HCT116 (cell line): ENCODE measurements around the gene MBP. TPM values are rescaled to one million over a fixed set of nuclear protein-coding genes. Genes with fewer than 3 reads are reported as not detected.

Experiments
- ATAC-seq: fragments of 200-7000 bp; cut with Tn5 transposase; 2 replicates; pipeline ENCODE4 v1.9.1; 2020; ENCODE audit warnings: mild to moderate bottlenecking, moderate library complexity
- BruUV-seq: library from RNA; stranded (reverse); fragments of 400-500 nt; replicated peaks from 2 replicates; lab custom pipeline; 2021; lab: Mats Ljungman, UMichigan
- CTCF ChIA-PET: fragments of 300-600 bp; sonication (Branson Sonifier 250); formaldehyde crosslinking; loops from one replicate; lab custom pipeline; 2021; ENCODE audit warnings: antibody characterized with exemption; lab: Charles Lee
- POLR2A ChIA-PET: fragments of 300-600, 350-600 bp; sonication (Branson Sonifier 250); formaldehyde crosslinking; loops from one replicate; lab custom pipeline; 2021; ENCODE audit warnings: antibody characterized with exemption; lab: Charles Lee
- RAD21 ChIA-PET, 2 experiments: fragments of 300-600 bp; sonication (Branson Sonifier 250); formaldehyde crosslinking; loops; one replicate each; lab custom pipeline; 2023; ENCODE audit warnings: low total read pairs in 2 of 2; ENCODE audit not compliant: uncharacterized antibody in 2 of 2, unreplicated experiment in 2 of 2, low non-redundant PET in 1 of 2; lab: Charles Lee
- DNase-seq: peaks from one replicate; pipeline ENCODE4 v3.0.0-alpha.2; 2010; ENCODE audit warnings: low read depth, low spot score
- H2AFZ ChIP-seq: fragments of 200-600 bp; shearing (Covaris generic), sonication (generic); 2 replicates; pipeline ENCODE4 v1.6.1; 2017; ENCODE audit warnings: low read depth, mixed run types, mixed read lengths, antibody characterized with exemption, low read length; ENCODE audit not compliant: poor library complexity, severe bottlenecking
- H3K27ac ChIP-seq: 2 replicates; pipeline ENCODE4 v1.5.1; 2012; ENCODE audit warnings: low read depth, low read length
- H3K27me3 ChIP-seq: fragments of 200-600 bp; sonication (generic); 2 replicates; pipeline ENCODE4 v1.6.1; 2016; ENCODE audit warnings: mixed run types, low read length, mixed read lengths; ENCODE audit not compliant: insufficient read depth
- H3K36me3 ChIP-seq, 2 experiments: fragments of 200-500 bp in 1 of 2; fragments of 200-600 bp in 1 of 2; sonication (Bioruptor generic) in 1 of 2; sonication (generic) in 1 of 2; 2 replicates each; pipeline versions ENCODE4 v1.5.1 to v1.6.1; 2014 to 2016; ENCODE audit warnings: low read length in 2 of 2, inconsistent platforms in 1 of 2, mixed read lengths in 1 of 2, mixed run types in 1 of 2; ENCODE audit not compliant: insufficient read depth in 2 of 2, control insufficient read depth in 1 of 2
- H3K4me1 ChIP-seq, 2 experiments: fragments of 200-600 bp in 1 of 2; sonication (generic) in 1 of 2; 2 replicates each; pipeline versions ENCODE4 v1.5.1 to v1.6.1; 2012 to 2017; ENCODE audit warnings: low read length in 2 of 2, inconsistent platforms in 1 of 2, mild to moderate bottlenecking in 1 of 2, mixed read lengths in 1 of 2, mixed run types in 1 of 2, moderate library complexity in 1 of 2; ENCODE audit not compliant: insufficient read depth in 2 of 2, control insufficient read depth in 1 of 2
- H3K4me2 ChIP-seq: fragments of 200-600 bp; sonication (generic); 2 replicates; pipeline ENCODE4 v1.6.1; 2017; ENCODE audit warnings: mixed run types, low read length, mixed read lengths
- H3K4me3 ChIP-seq, 2 experiments: fragments of 200-600 bp in 1 of 2; sonication (generic) in 1 of 2; replicated peaks in 1 of 2; 2 replicates each; pipeline ENCODE4 v1.5.1; 2011 to 2016; ENCODE audit warnings: low read length in 2 of 2, control low read depth in 1 of 2, low read depth in 1 of 2, mild to moderate bottlenecking in 1 of 2, mixed read lengths in 1 of 2, mixed run types in 1 of 2
- H3K79me2 ChIP-seq: fragments of 200-600 bp; sonication (generic); 2 replicates; pipeline ENCODE4 v1.6.1; 2017; ENCODE audit warnings: mild to moderate bottlenecking, mixed run types, low read length, moderate library complexity, mixed read lengths; ENCODE audit not compliant: insufficient read depth
- H3K9ac ChIP-seq: fragments of 200-600 bp; sonication (generic); 2 replicates; pipeline ENCODE4 v1.6.1; 2016; ENCODE audit warnings: low read length, mixed read lengths
- H3K9me2 ChIP-seq: fragments of 200-600 bp; sonication (generic), shearing (Covaris generic); 2 replicates; pipeline ENCODE4 v1.6.1; 2017; ENCODE audit warnings: mixed run types, mild to moderate bottlenecking, moderate library complexity; ENCODE audit not compliant: insufficient read depth
- H3K9me3 ChIP-seq, 2 experiments: fragments of 200-500 bp in 1 of 2; fragments of 200-600 bp in 1 of 2; sonication (Bioruptor generic) in 1 of 2; sonication (generic) in 1 of 2; 2 replicates each; pipeline ENCODE4 v1.6.1; 2014 to 2017; ENCODE audit warnings: low read length in 2 of 2, mixed read lengths in 2 of 2, inconsistent platforms in 1 of 2, low read depth in 1 of 2, mild to moderate bottlenecking in 1 of 2, mixed run types in 1 of 2, moderate library complexity in 1 of 2; ENCODE audit not compliant: control insufficient read depth in 1 of 2, insufficient read depth in 1 of 2
- H4K20me1 ChIP-seq: fragments of 200-600 bp; sonication (generic), shearing (Covaris generic); 2 replicates; pipeline ENCODE4 v1.6.1; 2017; ENCODE audit warnings: mixed run types, mild to moderate bottlenecking, moderate library complexity; ENCODE audit not compliant: insufficient read depth
- POLR2AphosphoS5 ChIP-seq: IDR thresholded peaks from 2 replicates; pipeline ENCODE4 v1.6.1; 2011; ENCODE audit warnings: mild to moderate bottlenecking, low read depth, low read length, moderate library complexity
- RAD21 ChIP-seq: IDR thresholded peaks from 2 replicates; pipeline ENCODE4 v1.6.1; 2012; ENCODE audit warnings: low read depth, mild to moderate bottlenecking
- REST ChIP-seq: IDR thresholded peaks from 2 replicates; pipeline ENCODE4 v1.6.1; 2012; ENCODE audit warnings: low read depth
- SIN3A ChIP-seq: IDR thresholded peaks from 2 replicates; pipeline ENCODE4 v1.6.1; 2012; ENCODE audit warnings: low read depth
- SP1 ChIP-seq: IDR thresholded peaks from 2 replicates; pipeline ENCODE4 v1.6.1; 2012; ENCODE audit warnings: low read depth
- SRF ChIP-seq: IDR thresholded peaks from 2 replicates; pipeline ENCODE4 v1.6.1; 2012; ENCODE audit warnings: low read depth
- ZBTB33 ChIP-seq: IDR thresholded peaks from 2 replicates; pipeline ENCODE4 v1.6.1; 2011; ENCODE audit warnings: mild to moderate bottlenecking, low read length, moderate library complexity; ENCODE audit not compliant: insufficient replicate concordance; ENCODE audit errors: extremely low read depth
- ZNF274 ChIP-seq: fragments of 200-500 bp; sonication (Bioruptor generic); IDR thresholded peaks from 2 replicates; pipeline ENCODE4 v1.6.1; 2014; ENCODE audit warnings: mild to moderate bottlenecking, low read depth, low read length, inconsistent platforms
- intact Hi-C: fragments of 100-400 bp; cut with micrococcal nuclease; formaldehyde crosslinking; loops from 2 replicates; pipeline ENCODE4 v1.10.0; 2022
- total RNA-seq: library from RNA; stranded (reverse); gene quantifications from one replicate; pipeline ENCODE4 v1.2.1, GENCODE V29; 2021; ENCODE audit not compliant: unreplicated experiment

The MBP gene
- total RNA-seq, 1 experiment from 2014 or later: 34.9 TPM

- TF ChIP-seq ZBTB33 (no peak), SIN3A (no peak), ZNF274 (no peak), POLR2AphosphoS5 (no peak), RAD21 (no peak), SRF (no peak)
Observed at GRCh38 chr18:77008006-77008405, 124.6 kb downstream of the MBP start (continued).

GRCh38 chr18:77007251-77007650, 125.3 kb downstream of the MBP start:
- no TSS peak for BruUV-seq

More at GRCh38 chr18:77007251-77007650, 125.3 kb downstream of the MBP start:
- POLR2A ChIA-PET: no interaction called here
- intact Hi-C loops: loop anchor here (10.0 kb wide), 3 partner anchors 48 to 1978 kb away; partner anchors contain the start of gene MBP
- TF ChIP-seq ZNF274: no peak
- TF ChIP-seq RAD21: no peak
- TF ChIP-seq REST: no peak
- TF ChIP-seq SP1: no peak
- Histone ChIP-seq H2AFZ (no peak overlapping the region), H3K9me3 (no peaks in the 10 kb centered on the region), H3K27ac (no peak overlapping the region), H3K4me1 (no peaks in the 10 kb centered on the region), H3K36me3 (no peaks in the 10 kb centered on the region), H3K27me3 (no peaks in the 10 kb centered on the region), H3K4me2 (no peak overlapping the region), H3K4me3 (no peak overlapping the region), H3K79me2 (no peaks in the 10 kb centered on the region), H3K9ac (no peak overlapping the region), H4K20me1 (no peaks in the 10 kb centered on the region), H3K9me2 (no peaks in the 10 kb centered on the region)
- ATAC-seq (no peak), DNase-seq (no peak)
- RAD21 ChIA-PET: no interaction called here
- CTCF ChIA-PET: no interaction called here
